ENCODE data around the gene EMX2. TPM values are rescaled to one million over a fixed set of nuclear protein-coding genes. Genes with fewer than 3 reads are reported as not detected.

The EMX2 gene
- total RNA-seq, 3 donors from 2014 or later (not counting 1 experiment from before 2014, with no cell fraction given): not detected

DNA sequence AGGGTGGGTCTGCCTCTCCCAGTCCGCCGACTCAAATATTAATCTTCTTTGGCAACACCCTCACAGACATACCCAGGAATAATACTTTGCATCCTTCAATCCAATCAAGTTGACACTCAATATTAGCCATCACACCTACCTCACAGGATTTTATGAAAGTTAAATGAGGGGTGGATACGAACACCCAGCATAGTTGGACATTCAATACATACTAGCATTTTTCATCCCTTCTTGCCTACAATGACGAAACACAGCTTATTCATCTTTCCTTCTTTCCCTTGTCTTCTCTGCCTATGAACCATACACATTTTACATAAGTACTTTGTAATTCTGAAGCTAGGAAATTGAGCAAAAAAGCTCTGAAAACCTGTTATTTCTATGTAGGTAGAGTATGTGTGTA, 48.5 kb downstream of the EMX2 start:
- Mint-ChIP-seq H3K27me3 (ENCODE audit: low read depth in 2 of 2) (peaks cover 15 to 23% of the 10 kb centered on the region in 2 donors), H3K4me1 (no peaks in the 10 kb centered on the region), H3K36me3 (no peaks in the 10 kb centered on the region), H3K27ac (no peak overlapping the region), H3K4me3 (no peak overlapping the region), H3K9me3 (no peaks in the 10 kb centered on the region)
- 82% methylated on average over 4 of the region's 4 CpGs for WGBS (ENCODE audit: insufficient coverage)
- Histone ChIP-seq H3K9me3 (ENCODE audit: control insufficient read depth, insufficient read depth, low read length) (no peaks in the 10 kb centered on the region), H3K4me1 (ENCODE audit: control insufficient read depth, insufficient read depth, low read length) (no peaks in the 10 kb centered on the region), H3K27ac (ENCODE audit: low read length) (no peak overlapping the region), H3K4me3 (ENCODE audit: low read length) (no peak overlapping the region), H3K36me3 (ENCODE audit: control insufficient read depth, insufficient read depth, low read length) (no peaks in the 10 kb centered on the region), H3K27me3 (ENCODE audit: control insufficient read depth, insufficient read depth, low read length) (peaks cover 2% of the 10 kb centered on the region)
- intact Hi-C loops (cut with micrococcal nuclease): no loop called here
- no peak for TF ChIP-seq CTCF (IDR thresholded peaks at IDR 0.05)
- ATAC-seq (no peak), DNase-seq (no peak)

DNA sequence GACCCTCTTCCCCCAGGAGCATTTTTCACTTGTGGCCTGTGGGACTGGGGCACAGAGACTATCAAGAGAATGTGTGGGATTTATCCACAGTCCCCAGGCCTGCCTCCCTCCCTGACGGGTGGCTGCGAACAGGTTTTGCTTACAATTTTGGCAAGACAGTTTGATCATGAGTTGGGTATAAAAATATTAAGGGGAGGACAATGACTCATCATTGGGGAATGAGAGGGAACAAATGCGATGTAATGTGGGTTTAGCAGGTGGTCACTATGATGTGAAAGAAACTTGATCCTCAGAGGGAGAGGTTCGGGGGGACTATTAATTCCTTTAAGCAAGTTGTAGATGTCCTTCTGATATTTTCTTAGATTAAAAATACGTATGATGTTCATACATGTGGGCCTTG, 52.2 kb downstream of the EMX2 start:
- DNase-seq: no peak

DNA sequence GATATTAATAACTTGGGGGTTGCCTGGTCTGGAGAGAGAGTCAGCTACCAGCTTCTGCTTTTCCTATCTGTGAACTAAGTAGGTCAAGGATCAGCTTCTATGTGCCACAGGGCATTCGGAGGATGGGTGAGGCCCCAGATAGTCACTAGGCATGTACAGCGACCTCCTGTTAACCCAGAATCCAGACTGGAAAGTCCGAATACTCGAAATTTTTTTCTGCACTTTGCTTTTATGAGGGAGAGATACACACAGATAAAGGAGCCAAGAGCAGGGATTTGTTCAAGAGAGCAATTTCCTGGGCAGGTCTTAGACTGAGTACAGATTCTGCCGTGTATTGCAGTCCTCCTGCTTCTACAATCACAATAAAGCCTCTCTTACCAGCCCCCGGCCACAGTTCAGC, 54.2 kb downstream of the EMX2 start:
- intact Hi-C loops (cut with micrococcal nuclease): no loop called here
- no peaks in the 10 kb centered on the region for H3K36me3 Mint-ChIP-seq
- H3K9me3 Mint-ChIP-seq: no peaks in the 10 kb centered on the region
- Histone ChIP-seq H3K27me3 (ENCODE audit: control insufficient read depth, insufficient read depth, low read length) (peaks cover 2% of the 10 kb centered on the region), H3K9me3 (ENCODE audit: control insufficient read depth, insufficient read depth, low read length) (no peaks in the 10 kb centered on the region), H3K36me3 (ENCODE audit: control insufficient read depth, insufficient read depth, low read length) (no peaks in the 10 kb centered on the region), H3K27ac (ENCODE audit: low read length) (no peak overlapping the region), H3K4me3 (ENCODE audit: low read length) (no peak overlapping the region), H3K4me1 (ENCODE audit: control insufficient read depth, insufficient read depth, low read length) (no peaks in the 10 kb centered on the region)
- peaks cover 6 to 11% of the 10 kb centered on the region in 2 donors for H3K27me3 Mint-ChIP-seq (ENCODE audit: low read depth in 2 of 2)
- no peak overlapping the region for H3K27ac Mint-ChIP-seq
- TF ChIP-seq CTCF (IDR thresholded peaks at IDR 0.05): no peak
- DNase-seq: no peak
- H3K4me1 Mint-ChIP-seq: no peaks in the 10 kb centered on the region
- ATAC-seq: no peak
- 69% methylated on average over 6 of the region's 6 CpGs for WGBS (ENCODE audit: insufficient coverage)
- H3K4me3 Mint-ChIP-seq: no peak overlapping the region

More for the DNA sequence above, 52.2 kb downstream of the EMX2 start:
- no peaks in the 10 kb centered on the region for H3K36me3 ChIP-seq (ENCODE audit: control insufficient read depth, insufficient read depth, low read length)
- H3K4me3 Mint-ChIP-seq: no peak overlapping the region
- no peaks in the 10 kb centered on the region for H3K4me1 Mint-ChIP-seq
- no peaks in the 10 kb centered on the region for H3K9me3 ChIP-seq (ENCODE audit: control insufficient read depth, insufficient read depth, low read length)
- no peaks in the 10 kb centered on the region for H3K9me3 Mint-ChIP-seq
- intact Hi-C loops (cut with micrococcal nuclease): no loop called here
- no peak overlapping the region for H3K27ac ChIP-seq (ENCODE audit: low read length)
- peaks cover 2% of the 10 kb centered on the region for H3K27me3 ChIP-seq (ENCODE audit: control insufficient read depth, insufficient read depth, low read length)
- H3K36me3 Mint-ChIP-seq: no peaks in the 10 kb centered on the region
- H3K4me3 ChIP-seq (ENCODE audit: low read length): no peak overlapping the region
- H3K4me1 ChIP-seq (ENCODE audit: control insufficient read depth, insufficient read depth, low read length): no peaks in the 10 kb centered on the region
- no peak overlapping the region for H3K27ac Mint-ChIP-seq
- peaks cover 7 to 18% of the 10 kb centered on the region in 2 donors for H3K27me3 Mint-ChIP-seq (ENCODE audit: low read depth in 2 of 2)
- no peak for TF ChIP-seq CTCF (IDR thresholded peaks at IDR 0.05)
- 64% methylated on average over 5 of the region's 5 CpGs for WGBS (ENCODE audit: insufficient coverage)
- ATAC-seq: no peak

DNA sequence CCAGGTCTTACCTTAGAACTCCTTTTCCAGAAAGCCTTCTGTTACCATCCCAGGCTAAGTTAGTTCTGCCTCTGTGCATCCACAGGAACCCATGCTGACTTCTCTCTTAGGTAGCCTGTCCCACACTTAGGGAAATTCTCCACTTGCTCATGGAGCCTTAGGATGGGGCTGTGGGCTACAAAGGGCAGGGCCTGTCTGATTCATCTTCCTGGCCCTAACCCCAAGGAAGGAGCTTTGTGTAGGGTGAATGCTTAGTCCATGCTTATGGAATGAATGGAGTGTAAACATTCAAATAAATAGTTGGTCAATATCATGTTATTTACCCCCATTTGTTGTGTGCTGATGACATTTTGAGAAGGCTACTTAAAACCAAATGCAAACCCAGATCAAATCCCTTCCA, 54.7 kb downstream of the EMX2 start:
- Histone ChIP-seq H3K27me3 (ENCODE audit: control insufficient read depth, insufficient read depth, low read length) (no peaks in the 10 kb centered on the region), H3K27ac (ENCODE audit: low read length) (no peak overlapping the region), H3K36me3 (ENCODE audit: control insufficient read depth, insufficient read depth, low read length) (no peaks in the 10 kb centered on the region), H3K4me3 (ENCODE audit: low read length) (no peak overlapping the region), H3K9me3 (ENCODE audit: control insufficient read depth, insufficient read depth, low read length) (no peaks in the 10 kb centered on the region), H3K4me1 (ENCODE audit: control insufficient read depth, insufficient read depth, low read length) (no peaks in the 10 kb centered on the region)
- peaks cover 7 to 15% of the 10 kb centered on the region in 2 donors for H3K27me3 Mint-ChIP-seq (ENCODE audit: low read depth in 2 of 2)
- intact Hi-C loops (cut with micrococcal nuclease): no loop called here
- no peaks in the 10 kb centered on the region for H3K36me3 Mint-ChIP-seq
- ATAC-seq: no peak
- no peak for DNase-seq
- peaks cover 0 to 2% of the 10 kb centered on the region in 2 donors for H3K9me3 Mint-ChIP-seq
- no peak overlapping the region for H3K4me3 Mint-ChIP-seq
- no peak overlapping the region for H3K27ac Mint-ChIP-seq
- TF ChIP-seq CTCF (IDR thresholded peaks at IDR 0.05): no peak
- H3K4me1 Mint-ChIP-seq: no peaks in the 10 kb centered on the region

Measured in natural killer cell (primary cell).